C1 segment of cervical spinal cord (tissue), 14 donors: ENCODE results near the gene ENAH.
A peak's percentile ranks its signal among the peaks of the same experiment; 100 is the strongest.
"Not testable (repeated sequence)": the region's sequence is repeated elsewhere in the genome, so short reads cannot be mapped to it uniquely, and the experiment has no call there.

ENCODE experiments used
- DNase-seq, 14 donors: peaks; one replicate each; lab custom pipeline; 2025; lab: John Stamatoyannopoulos, UW

The ENAH gene

GRCh38 chr1:225473676-225474438, 179.1 kb downstream of the ENAH start:
- DNase-seq, result not testable (repeated sequence)

- DNase-seq, result peak in 4 of 14 donors; percentile 28 to 43 (median 30)
These were observed 179.7 kb downstream of the ENAH start for GRCh38 chr1:225473266-225473665.

- no peak for DNase-seq
These were observed 181.2 kb downstream of the ENAH start for GRCh38 chr1:225471453-225472301.

GRCh38 chr1:225471109-225471452, 181.8 kb downstream of the ENAH start:
- DNase-seq, result no peak

- no peak for DNase-seq
These were observed 182.5 kb downstream of the ENAH start for GRCh38 chr1:225470211-225471108.

- no peak for DNase-seq
These were observed 183.9 kb downstream of the ENAH start for GRCh38 chr1:225469051-225469450.

GRCh38 chr1:225468270-225469020, 184.5 kb downstream of the ENAH start:
- DNase-seq, result no peak

GRCh38 chr1:225467193-225468020, 185.5 kb downstream of the ENAH start:
- DNase-seq, result peak in 8 of 14 donors; percentile 18 to 53 (median 44)

GRCh38 chr1:225466848-225467192, 186.1 kb downstream of the ENAH start:
- no peak for DNase-seq

- DNase-seq, result no peak
These were observed 187.0 kb downstream of the ENAH start for GRCh38 chr1:225465793-225466517.

GRCh38 chr1:225464851-225465792, 187.8 kb downstream of the ENAH start:
- DNase-seq, result no peak

GRCh38 chr1:225462714-225463574, 190.0 kb downstream of the ENAH start:
- peak in 1 of 14 donors; percentile 57 for DNase-seq

GRCh38 chr1:225462429-225462713, 190.6 kb downstream of the ENAH start:
- DNase-seq, result no peak

- peak in 1 of 14 donors; percentile 83 for DNase-seq
These were observed 191.1 kb downstream of the ENAH start for GRCh38 chr1:225461533-225462428.

GRCh38 chr1:225460737-225461532, 192.0 kb downstream of the ENAH start:
- DNase-seq, result no peak
